SK-N-SH (cell line): ENCODE measurements around the gene PEX10. TPM values are rescaled to one million over a fixed set of nuclear protein-coding genes. Genes with fewer than 3 reads are reported as not detected.

ENCODE experiments used
- CTCF ChIA-PET: fragments of 300-600, 350-600 bp; formaldehyde crosslinking; extraction: SDS; loops from one replicate; lab custom pipeline; 2021; lab: Yijun Ruan, JAX
- POLR2A ChIA-PET: fragments of 350-600 bp; sonication (Branson Sonifier 250); formaldehyde crosslinking; extraction: SDS; loops from one replicate; lab custom pipeline; 2020; ENCODE audit warnings: antibody characterized with exemption, inconsistent platforms; lab: Yijun Ruan, JAX
- DNase-seq: peaks from one replicate; pipeline ENCODE4 v3.0.0; 2012
- H2AFZ ChIP-seq: fragments of 200-600 bp; sonication (generic); 2 replicates; pipeline ENCODE4 v1.8.1; 2016; ENCODE audit warnings: antibody characterized with exemption, mild to moderate bottlenecking, low read depth
- H3F3A ChIP-seq: fragments of 200-600 bp; sonication (generic); replicated peaks from 2 replicates; pipeline ENCODE3; 2016; ENCODE audit warnings: antibody characterized with exemption, mild to moderate bottlenecking; ENCODE audit not compliant: insufficient read depth
- H3K27ac ChIP-seq, 2 experiments: fragments of 200-500 bp in 1 of 2; fragments of 200-600 bp in 1 of 2; sonication (Bioruptor generic) in 1 of 2; sonication (generic), shearing (Covaris generic) in 1 of 2; 2 replicates each; pipeline versions ENCODE4 v1.5.1 to v1.6.1; 2014 to 2016; ENCODE audit warnings: low read depth in 2 of 2, inconsistent platforms in 1 of 2, low read length in 1 of 2, mild to moderate bottlenecking in 1 of 2, mixed read lengths in 1 of 2
- H3K27me3 ChIP-seq: fragments of 200-600 bp; sonication (generic), shearing (Covaris generic); 2 replicates; pipeline ENCODE4 v1.6.1; 2016; ENCODE audit warnings: mixed run types; ENCODE audit not compliant: insufficient read depth
- H3K36me3 ChIP-seq, 2 experiments: fragments of 200-500 bp in 1 of 2; fragments of 200-600 bp in 1 of 2; sonication (Bioruptor generic) in 1 of 2; sonication (generic) in 1 of 2; replicated peaks in 1 of 2; 2 replicates each; pipeline versions ENCODE3 to v1.5.1; 2014 to 2016; ENCODE audit warnings: low read length in 1 of 2, mild to moderate bottlenecking in 1 of 2; ENCODE audit not compliant: insufficient read depth in 2 of 2, control insufficient read depth in 1 of 2
- H3K4me1 ChIP-seq, 2 experiments: fragments of 200-500 bp in 1 of 2; fragments of 200-600 bp in 1 of 2; sonication (Bioruptor generic) in 1 of 2; sonication (generic), shearing (Covaris generic) in 1 of 2; 2 replicates each; pipeline versions ENCODE4 v1.5.1 to v1.6.1; 2014 to 2016; ENCODE audit warnings: low read depth in 1 of 2, low read length in 1 of 2, mixed run types in 1 of 2; ENCODE audit not compliant: insufficient read depth in 2 of 2, control insufficient read depth in 1 of 2
- H3K4me2 ChIP-seq: fragments of 200-600 bp; sonication (generic), shearing (Covaris generic); 2 replicates; pipeline ENCODE4 v1.6.1; 2017; ENCODE audit warnings: mixed run types
- H3K4me3 ChIP-seq, 2 experiments: fragments of 200-500 bp in 1 of 2; fragments of 200-600 bp in 1 of 2; sonication (Bioruptor generic) in 1 of 2; sonication (generic), shearing (Covaris generic) in 1 of 2; 2 replicates each; pipeline versions ENCODE4 v1.5.1 to v1.8.1; 2014 to 2016; ENCODE audit warnings: low read depth in 2 of 2, inconsistent platforms in 1 of 2, low read length in 1 of 2, mild to moderate bottlenecking in 1 of 2, mixed read lengths in 1 of 2, moderate library complexity in 1 of 2
- H3K79me2 ChIP-seq: fragments of 200-600 bp; sonication (generic); 2 replicates; pipeline ENCODE4 v1.8.1; 2017; ENCODE audit warnings: mild to moderate bottlenecking; ENCODE audit not compliant: insufficient read depth
- H3K9ac ChIP-seq: fragments of 200-600 bp; sonication (generic); 2 replicates; pipeline ENCODE4 v1.6.1; 2017; ENCODE audit warnings: mixed run types
- H3K9me2 ChIP-seq: fragments of 200-600 bp; sonication (generic); 2 replicates; pipeline ENCODE4 v1.6.1; 2017; ENCODE audit warnings: mixed run types
- H3K9me3 ChIP-seq: fragments of 200-600 bp; sonication (generic); 2 replicates; pipeline ENCODE4 v1.6.1; 2017; ENCODE audit warnings: mixed run types, mild to moderate bottlenecking, moderate library complexity
- H4K20me1 ChIP-seq: fragments of 200-600 bp; sonication (generic); 2 replicates; pipeline ENCODE4 v1.6.1; 2017; ENCODE audit warnings: mild to moderate bottlenecking, mixed run types; ENCODE audit not compliant: insufficient read depth
- CHD2 ChIP-seq: fragments of 150-350 bp; IDR thresholded peaks from 2 replicates; pipeline ENCODE4 v1.6.1; 2018; ENCODE audit warnings: low read length; ENCODE audit not compliant: partially characterized antibody
- CTCF ChIP-seq: fragments of 200-600 bp; sonication (generic); IDR thresholded peaks from 2 replicates; pipeline ENCODE4 v1.6.1; 2017; ENCODE audit warnings: antibody characterized with exemption, mild to moderate bottlenecking, moderate library complexity
- EZH2phosphoT487 ChIP-seq: fragments of 200-600 bp; sonication (generic); IDR thresholded peaks from 2 replicates; pipeline ENCODE4 v1.6.1; 2017; ENCODE audit warnings: low read depth, mixed run types, mild to moderate bottlenecking, antibody characterized with exemption, moderate library complexity, borderline replicate concordance
- FOSL2 ChIP-seq: IDR thresholded peaks from 2 replicates; pipeline ENCODE4 v1.4.0; 2012; ENCODE audit warnings: low read depth, mild to moderate bottlenecking, moderate library complexity, borderline replicate concordance
- FOXJ3 ChIP-seq: sonication (generic); formaldehyde crosslinking; IDR thresholded peaks from 2 replicates; pipeline ENCODE4 v1.5.1; 2020; ENCODE audit warnings: mild to moderate bottlenecking, missing genetic modification reagents
- GABPA ChIP-seq: IDR thresholded peaks from 2 replicates; pipeline ENCODE4 v1.4.0; 2012; ENCODE audit warnings: low read depth, mild to moderate bottlenecking
- IRF3 ChIP-seq: fragments of 150-350 bp; IDR thresholded peaks from 2 replicates; pipeline ENCODE4 v1.6.1; 2016; ENCODE audit warnings: mild to moderate bottlenecking, low read depth, low read length
- JUND ChIP-seq: IDR thresholded peaks from 2 replicates; pipeline ENCODE4 v1.4.0; 2012
- MEF2A ChIP-seq: IDR thresholded peaks from 2 replicates; pipeline ENCODE4 v1.4.0; 2012; ENCODE audit warnings: low read depth, borderline replicate concordance
- MXI1 ChIP-seq: IDR thresholded peaks from 2 replicates; pipeline ENCODE4 v1.6.1; 2012; ENCODE audit warnings: mild to moderate bottlenecking, low read depth, low read length, improper control_type of control experiment
- NFIC ChIP-seq: IDR thresholded peaks from 2 replicates; pipeline ENCODE4 v1.4.0; 2012; ENCODE audit warnings: borderline replicate concordance
- NRF1 ChIP-seq: IDR thresholded peaks from 2 replicates; pipeline ENCODE4 v1.6.1; 2012; ENCODE audit warnings: low read depth, mild to moderate bottlenecking, low read length
- PBX3 ChIP-seq: IDR thresholded peaks from 2 replicates; pipeline ENCODE4; 2012
- RAD21 ChIP-seq: IDR thresholded peaks from 2 replicates; pipeline ENCODE4 v1.6.1; 2012; ENCODE audit warnings: mild to moderate bottlenecking, low read length
- RCOR1 ChIP-seq: fragments of 150-350 bp; IDR thresholded peaks from 2 replicates; pipeline ENCODE4 v1.6.1; 2017; ENCODE audit warnings: antibody characterized with exemption, low read length
- RXRA ChIP-seq: IDR thresholded peaks from 2 replicates; pipeline ENCODE4 v1.4.0; 2012; ENCODE audit warnings: low read depth, mild to moderate bottlenecking, borderline replicate concordance
- SIN3A ChIP-seq: IDR thresholded peaks from 2 replicates; pipeline ENCODE4 v1.6.1; 2012; ENCODE audit warnings: low read depth, mild to moderate bottlenecking, low read length, moderate library complexity, borderline replicate concordance
- TAF1 ChIP-seq: IDR thresholded peaks from 2 replicates; pipeline ENCODE4 v1.6.1; 2012; ENCODE audit warnings: low read depth, mild to moderate bottlenecking, low read length, moderate library complexity, borderline replicate concordance
- USF1 ChIP-seq: IDR thresholded peaks from 2 replicates; pipeline ENCODE4 v1.4.0; 2012; ENCODE audit warnings: low read depth, borderline replicate concordance
- USF2 ChIP-seq: fragments of 150-350 bp; IDR thresholded peaks from 2 replicates; pipeline ENCODE4 v1.6.1; 2017; ENCODE audit warnings: antibody characterized with exemption, low read length, low read depth, borderline replicate concordance
- YY1 ChIP-seq: IDR thresholded peaks from 2 replicates; pipeline ENCODE4 v1.4.0; 2012; ENCODE audit warnings: low read depth, mild to moderate bottlenecking
- WGBS: methylation state at CpG from one replicate; pipeline ENCODE4 v1.1.6; 2017; ENCODE audit warnings: low lambda C conversion rate; 5-methylcytosine and 5-hydroxymethylcytosine counted together
- polyA plus RNA-seq, 3 experiments: library from polyadenylated mRNA; depleted of rRNA; stranded (reverse); fragments of >200 nt; gene quantifications; 2 replicates each; pipeline ENCODE4 v1.2.3, GENCODE V29; 2012

The PEX10 gene
- polyA plus RNA-seq, 1 of the 3 experiments (the other 2 are of a cell fraction): 28.6 TPM

GRCh38 chr1:2455757-2456156 is 43.4 kb upstream of the PEX10 start (continued):
- TF ChIP-seq RXRA (no peak), NRF1 (no peak), FOXJ3 (no peak), RAD21 (no peak), CTCF (no peak), GABPA (no peak)

- Histone ChIP-seq H3K27ac (no peak overlapping the region), H3K36me3 (no peaks in the 10 kb centered on the region), H3K4me2 (no peak overlapping the region), H3K9me3 (no peaks in the 10 kb centered on the region), H3F3A (no peaks in the 10 kb centered on the region), H2AFZ (no peak overlapping the region), H3K9me2 (no peaks in the 10 kb centered on the region), H3K27me3 (no peaks in the 10 kb centered on the region), H3K4me3 (no peak overlapping the region), H4K20me1 (no peaks in the 10 kb centered on the region), H3K9ac (no peak overlapping the region), H3K79me2 (no peaks in the 10 kb centered on the region), H3K4me1 (peaks cover 0 to 14% of the 10 kb centered on the region in 2 experiments; a peak in 1 of 4 replicates)
- 60% methylated on average over 2 of the region's 10 CpGs for WGBS
- no peak for TF ChIP-seq NRF1
- ChIA-PET CTCF (no interaction called here), POLR2A (no interaction called here)
- DNase-seq: no peak
Measured at GRCh38 chr1:2454227-2454626, 41.9 kb upstream of the PEX10 start.

- no peaks in the 10 kb centered on the region for H3K9me3 ChIP-seq
- no peak for DNase-seq
- no peaks in the 10 kb centered on the region for H3K27me3 ChIP-seq
- no peaks in the 10 kb centered on the region for H3K36me3 ChIP-seq
- H3K27ac ChIP-seq: peak overlapping the region in 1 of 2 experiments; percentile 64; a peak in 2 of 4 replicates
- H3K9ac ChIP-seq: no peak overlapping the region
- no peaks in the 10 kb centered on the region for H4K20me1 ChIP-seq
- ChIA-PET CTCF (interaction anchor here (0.7 to 1.4 kb wide), 2 partner anchors 94 to 95 kb away, joined by 5 to 6 read pairs; no protein-coding TSS in a partner anchor), POLR2A (interaction anchor here (0.7 to 0.8 kb wide), 2 partner anchors 11 to 74 kb away, joined by 3 read pairs; partner anchors contain the start of gene PANK4)
- H3K79me2 ChIP-seq: no peaks in the 10 kb centered on the region
- peaks cover 0 to 14% of the 10 kb centered on the region in 2 experiments; a peak in 1 of 4 replicates for H3K4me1 ChIP-seq
- no peaks in the 10 kb centered on the region for H3F3A ChIP-seq
- H2AFZ ChIP-seq: no peak overlapping the region
- H3K4me3 ChIP-seq: no peak overlapping the region
- 88% methylated on average over 8 of the region's 19 CpGs for WGBS
- H3K9me2 ChIP-seq: no peaks in the 10 kb centered on the region
- H3K4me2 ChIP-seq: peak overlapping the region; percentile 55; the same call in 1 of the 2 replicates
- no peak for TF ChIP-seq EZH2phosphoT487
- TF ChIP-seq CHD2: no peak
- no peak for TF ChIP-seq IRF3
- no peak for TF ChIP-seq MEF2A
- TF ChIP-seq FOSL2: no peak
- TF ChIP-seq MXI1: no peak
- TF ChIP-seq JUND: no peak
- no peak for TF ChIP-seq PBX3
- no peak for TF ChIP-seq SIN3A
- TF ChIP-seq TAF1: no peak
- TF ChIP-seq RCOR1: no peak
- TF ChIP-seq USF2: no peak
- TF ChIP-seq NFIC: no peak
- TF ChIP-seq RAD21: no peak
- no peak for TF ChIP-seq USF1
- no peak for TF ChIP-seq RXRA
- no peak for TF ChIP-seq FOXJ3
- no peak for TF ChIP-seq YY1
Measured at GRCh38 chr1:2452932-2453315, 40.6 kb upstream of the PEX10 start.
